NCI-H460 (cell line): Measurements from ENCODE around the gene DCC. TPM values are rescaled to one million over a fixed set of nuclear protein-coding genes. Genes with fewer than 3 reads are reported as not detected.

ENCODE experiments used
- DNase-seq: peaks from one replicate; pipeline ENCODE4 v3.0.0-alpha.2; 2016; ENCODE audit warnings: low read depth; ENCODE audit errors: extremely low read depth
- total RNA-seq: library from RNA; depleted of rRNA; stranded (reverse); fragments of >200 nt; shearing (Covaris generic); gene quantifications from 2 replicates; pipeline ENCODE4 v1.2.3, GENCODE V29; 2014

DCC gene
- total RNA-seq, 1 experiment from 2014 or later = 0.05 TPM

GRCh38 chr18:52670896-52671295, 330.9 kb downstream of the DCC start:
- DNase-seq = peak; percentile 4

DNA sequence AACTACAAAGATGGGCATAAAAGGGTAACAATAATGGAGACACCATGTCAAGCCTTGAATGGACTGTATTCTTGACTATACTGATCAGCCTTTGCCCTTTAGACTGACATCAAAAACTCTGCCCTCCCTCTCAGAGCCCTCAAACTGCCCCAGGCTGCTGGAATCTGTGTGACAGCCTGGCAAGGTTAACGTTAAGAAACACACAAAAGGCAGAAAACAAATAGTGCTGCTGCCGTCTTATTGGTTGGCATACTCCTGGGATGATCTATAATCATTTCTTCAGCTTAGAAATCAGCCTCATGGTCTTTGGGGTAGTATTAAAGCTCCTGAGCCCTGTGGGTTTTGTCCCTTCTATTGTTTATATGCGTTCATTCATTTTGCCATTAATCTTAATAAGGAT, 338.0 kb downstream of the DCC start:
- DNase-seq = no peak

GRCh38 chr18:52678551-52678950, 338.6 kb downstream of the DCC start:
- DNase-seq = no peak

DNA sequence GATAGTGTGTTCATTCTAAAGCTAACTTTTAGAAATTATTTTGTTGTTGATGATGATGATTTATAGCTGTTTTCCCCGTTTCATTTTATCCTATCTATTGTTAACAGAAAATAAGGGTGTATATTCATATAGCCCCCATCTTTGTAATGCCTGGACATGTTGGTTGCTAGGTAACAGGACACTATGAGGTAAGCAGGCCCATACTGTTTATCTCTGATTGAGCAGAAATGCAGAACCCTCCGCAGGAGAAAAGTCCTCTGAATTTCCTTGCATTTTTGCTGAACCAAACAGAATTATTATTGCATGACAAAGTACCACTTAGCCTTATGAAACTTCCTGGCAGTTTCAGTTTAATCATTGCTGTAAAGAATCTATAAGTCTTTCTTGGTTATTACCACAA, 339.4 kb downstream of the DCC start:
- DNase-seq = no peak

DNA sequence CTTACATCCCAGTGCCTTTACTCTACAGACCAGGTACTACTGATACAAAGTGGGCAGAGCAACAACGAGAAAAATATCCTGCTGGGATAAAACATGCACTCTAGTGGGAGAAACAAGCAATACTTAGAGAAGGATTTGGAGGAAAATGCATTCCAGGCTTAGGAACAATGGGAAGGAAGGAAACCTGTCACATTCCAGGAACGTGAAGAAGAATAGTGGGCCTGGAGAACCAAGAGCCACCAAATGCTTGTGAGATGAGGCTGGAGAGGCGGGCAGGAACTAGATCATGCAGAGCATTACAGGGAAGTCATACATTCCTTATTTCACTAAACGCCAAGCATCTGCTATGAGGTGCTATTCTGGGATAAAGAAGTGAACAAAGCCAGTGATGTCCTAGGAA, 342.3 kb downstream of the DCC start:
- no peak for DNase-seq

DNA sequence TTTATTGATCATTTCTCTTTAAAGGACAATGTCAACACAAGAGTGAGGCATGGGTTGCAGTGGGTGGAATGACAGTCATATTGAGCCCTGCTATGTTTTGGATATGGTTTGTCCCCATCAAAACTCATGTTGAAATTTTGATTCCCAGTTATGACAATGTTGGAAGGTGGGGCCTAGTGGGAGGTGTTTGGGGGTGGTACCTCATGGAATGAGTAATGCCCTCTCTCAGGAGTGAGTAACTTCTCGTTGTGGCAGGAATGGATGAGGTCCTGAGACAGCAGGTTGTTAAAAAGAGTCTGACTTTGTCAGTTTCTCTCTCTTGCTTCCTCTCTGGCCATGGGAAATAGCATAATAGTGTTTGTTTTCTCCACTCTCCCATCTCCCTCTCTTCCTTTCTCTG, 345.3 kb downstream of the DCC start:
- no peak for DNase-seq

GRCh38 chr18:52691841-52692240, 351.8 kb downstream of the DCC start:
- no peak for DNase-seq

GRCh38 chr18:52694804-52695203, 354.8 kb downstream of the DCC start:
- peak; percentile 3 for DNase-seq

GRCh38 chr18:52700116-52700515, 360.1 kb downstream of the DCC start:
- DNase-seq = no peak

GRCh38 chr18:52700816-52701215, 360.8 kb downstream of the DCC start:
- no peak for DNase-seq

DNA sequence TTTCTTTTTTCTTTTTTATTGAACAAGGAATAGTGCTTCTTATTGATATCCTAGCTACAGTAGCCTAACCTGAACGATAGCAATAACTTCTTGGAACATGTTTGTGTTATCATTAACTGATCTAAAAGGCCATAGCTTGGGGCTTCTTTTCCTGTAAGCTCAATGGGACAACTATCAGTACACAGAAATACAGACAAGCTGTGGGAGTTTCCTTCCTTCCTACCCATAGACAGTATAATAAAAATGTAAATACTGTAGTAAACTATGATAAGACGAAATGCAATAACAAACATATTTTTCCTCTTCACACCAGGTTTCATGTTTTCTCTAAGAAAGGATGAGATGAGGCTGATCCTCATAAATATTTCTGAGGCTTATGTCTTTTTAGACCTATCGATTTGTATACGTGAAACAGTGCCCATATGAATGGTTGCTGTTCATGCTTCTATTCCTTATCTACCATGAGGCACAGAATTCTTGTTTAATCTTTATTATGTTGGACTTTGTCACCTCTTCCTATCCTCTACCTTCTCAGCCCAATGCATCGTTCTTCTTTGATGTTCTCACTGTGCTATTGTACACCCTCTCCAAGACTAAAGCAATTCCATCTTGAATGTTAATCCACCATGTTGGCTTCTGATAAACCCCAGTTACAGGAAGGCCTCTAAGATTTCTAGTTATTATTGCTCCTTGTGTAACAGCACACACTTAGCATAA, 361.4 kb downstream of the DCC start:
- DNase-seq = no peak

GRCh38 chr18:52715421-52715820, 375.4 kb downstream of the DCC start:
- DNase-seq = no peak

DNA sequence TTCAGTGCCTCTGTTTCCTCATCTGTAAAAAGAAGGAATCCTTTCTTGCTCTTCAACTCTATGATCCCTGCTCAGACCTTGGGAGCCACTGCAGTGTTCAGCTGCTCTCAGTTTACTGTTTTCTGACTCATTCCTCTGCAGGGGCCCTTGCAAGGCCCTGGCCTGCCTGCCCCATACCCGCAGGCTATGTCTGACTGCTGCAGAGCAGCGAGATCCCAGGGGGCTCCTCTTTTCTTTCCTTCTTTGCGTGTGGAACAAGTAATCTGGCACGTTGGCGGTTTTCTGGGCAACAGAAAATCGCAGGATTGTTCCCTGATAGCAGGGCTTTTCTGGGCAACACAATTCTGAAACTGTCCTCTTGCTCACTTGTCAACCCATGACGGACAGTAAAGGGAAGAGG, 376.0 kb downstream of the DCC start:
- no peak for DNase-seq

- no peak for DNase-seq
Observed at GRCh38 chr18:52716973-52717372, 377.0 kb downstream of the DCC start.

DNA sequence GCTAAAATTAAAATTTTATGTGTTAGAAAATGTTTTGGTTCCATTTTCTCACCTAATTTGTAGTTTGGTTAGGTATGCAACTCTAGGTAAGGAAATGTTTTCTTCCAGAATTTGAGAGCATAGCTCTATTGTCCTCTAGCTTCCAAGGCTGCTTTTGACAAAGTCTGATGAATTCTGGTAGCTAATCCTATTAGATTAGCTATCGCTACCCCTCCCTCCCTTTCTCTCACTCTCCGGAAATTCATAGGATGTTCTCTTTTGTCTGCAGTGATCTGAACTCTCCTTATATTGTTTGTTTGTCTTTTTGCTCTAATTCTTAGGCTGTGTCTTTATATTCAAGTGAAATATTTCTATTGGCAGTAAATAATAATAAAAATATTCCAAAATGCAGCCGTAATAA, 382.9 kb downstream of the DCC start:
- no peak for DNase-seq

DNA sequence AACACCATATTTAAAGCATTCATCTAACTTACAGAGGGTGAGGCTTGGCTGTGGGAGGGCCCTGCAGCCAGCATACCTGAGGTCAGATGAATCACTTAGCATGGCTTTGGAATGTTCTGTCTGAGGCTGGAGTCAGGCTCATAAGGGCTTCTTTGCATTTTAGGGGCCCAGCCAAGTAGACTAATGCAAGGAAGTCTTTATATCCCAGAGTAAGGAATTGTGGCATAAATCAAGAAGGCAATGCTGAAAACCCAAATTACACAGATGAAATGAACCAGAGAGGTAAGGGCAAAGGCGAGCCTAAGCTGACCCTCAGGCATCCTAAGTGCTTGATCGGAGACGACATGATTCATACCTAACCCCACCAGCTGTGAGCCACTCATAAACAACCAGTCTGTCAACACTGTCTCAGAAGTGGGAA, 383.6 kb downstream of the DCC start:
- DNase-seq = no peak

GRCh38 chr18:52730972-52731619, 391.1 kb downstream of the DCC start:
- no peak for DNase-seq

DNA sequence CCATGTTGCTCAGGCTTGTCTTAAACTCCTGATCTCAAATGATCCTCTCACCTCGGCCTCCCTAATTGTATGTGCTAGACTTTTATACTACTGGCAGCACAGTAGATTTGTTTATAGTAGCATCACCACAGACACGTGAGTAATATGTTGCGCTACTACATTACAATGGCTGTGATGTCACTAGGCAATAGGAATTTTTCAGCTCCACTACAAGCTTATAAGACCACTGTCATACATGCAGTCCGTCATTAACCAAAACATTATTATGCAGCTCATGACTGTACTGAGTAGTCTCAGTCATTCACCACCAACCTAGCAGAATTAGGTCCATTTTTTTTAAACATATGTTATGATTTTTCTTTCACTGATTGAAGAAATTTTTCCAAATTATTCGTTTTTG, 398.9 kb downstream of the DCC start:
- no peak for DNase-seq

DNA sequence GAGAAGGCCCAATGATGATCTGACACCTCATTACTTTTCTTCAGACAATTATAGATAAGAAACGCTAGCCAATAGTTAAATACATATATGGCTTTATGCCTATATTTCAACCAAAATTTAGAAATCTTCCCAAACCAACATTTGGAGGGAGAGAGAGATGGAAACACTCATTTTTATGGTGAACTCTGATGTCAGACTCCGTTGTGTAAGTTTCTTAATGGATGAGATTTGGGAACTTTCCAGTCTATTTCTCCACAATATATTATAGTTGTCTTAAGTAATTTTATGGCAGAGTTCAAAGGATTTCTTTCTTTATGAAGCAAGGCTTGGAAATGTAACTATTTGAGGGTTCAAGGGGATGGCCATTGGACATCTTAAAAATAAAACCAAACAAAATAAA, 407.0 kb downstream of the DCC start:
- DNase-seq = no peak

GRCh38 chr18:52747869-52748268, 407.9 kb downstream of the DCC start:
- no peak for DNase-seq

GRCh38 chr18:52748343-52748742, 408.3 kb downstream of the DCC start:
- no peak for DNase-seq

- DNase-seq = no peak
Observed at GRCh38 chr18:52749542-52749941, 409.5 kb downstream of the DCC start.

- DNase-seq = no peak
Observed at GRCh38 chr18:52750995-52751394, 411.0 kb downstream of the DCC start.
